BLaER1 (cell line): Measurements from ENCODE around the gene GPR39.

ENCODE experiments used
- H3K27ac ChIP-seq: shearing (Covaris generic); formaldehyde crosslinking; 2 replicates; pipeline ENCODE4 v1.8.1; 2022
- H3K27me3 ChIP-seq: shearing (Covaris generic); formaldehyde crosslinking; 2 replicates; pipeline ENCODE4 v1.8.1; 2022
- H3K36me3 ChIP-seq: shearing (Covaris generic); formaldehyde crosslinking; 2 replicates; pipeline ENCODE4 v1.8.1; 2022
- H3K4me1 ChIP-seq: shearing (Covaris generic); formaldehyde crosslinking; 2 replicates; pipeline ENCODE4 v1.8.1; 2022
- H3K4me2 ChIP-seq: shearing (Covaris generic); formaldehyde crosslinking; 2 replicates; pipeline ENCODE4 v1.8.1; 2022
- H3K4me3 ChIP-seq: shearing (Covaris generic); formaldehyde crosslinking; 2 replicates; pipeline ENCODE4 v1.8.1; 2022
- H3K9ac ChIP-seq: shearing (Covaris generic); formaldehyde crosslinking; 2 replicates; pipeline ENCODE4 v1.8.1; 2022
- H3K9me3 ChIP-seq: shearing (Covaris generic); formaldehyde crosslinking; 2 replicates; pipeline ENCODE4 v1.8.1; 2022
- H4K20me1 ChIP-seq: shearing (Covaris generic); formaldehyde crosslinking; 2 replicates; pipeline ENCODE4 v1.8.1; 2022
- Cebpa-rat ChIP-seq: shearing (Covaris generic); IDR thresholded peaks from 2 replicates; pipeline ENCODE4 v1.8.1; 2022

Gene GPR39

DNA sequence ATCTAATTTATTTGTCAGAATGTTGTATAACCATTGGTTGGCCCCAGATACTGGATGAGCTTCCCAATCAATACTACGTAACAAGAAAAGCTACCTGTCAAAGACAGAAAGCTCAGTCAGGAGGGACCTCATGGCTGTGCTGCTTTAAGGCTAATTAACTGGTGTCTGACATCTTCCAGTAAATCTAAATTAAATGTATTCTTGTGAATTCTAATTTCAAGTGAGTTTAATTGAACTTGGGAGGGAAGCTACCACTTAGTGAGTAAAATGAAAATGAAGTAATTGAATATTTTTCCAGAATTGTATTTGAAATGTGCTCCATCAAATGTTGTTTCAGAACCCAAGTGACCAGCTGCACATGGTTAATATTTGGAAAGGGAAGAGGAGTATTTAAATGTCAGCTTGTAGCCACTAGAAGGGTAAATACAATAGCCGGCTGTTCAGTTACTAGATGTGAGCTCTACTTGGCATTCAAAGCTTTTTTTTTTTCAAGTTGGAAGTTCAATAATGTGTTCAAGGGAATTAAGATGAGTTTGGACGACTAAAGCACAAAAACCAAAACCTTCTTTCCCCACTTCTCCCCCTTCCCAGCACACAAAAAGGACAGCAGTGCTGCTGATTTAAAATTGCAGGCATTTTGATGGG is 62.0 kb downstream of the GPR39 start:
- Histone ChIP-seq H3K9me3 (no peaks in the 10 kb centered on the region), H3K4me2 (no peak overlapping the region), H3K4me1 (no peaks in the 10 kb centered on the region), H3K4me3 (no peak overlapping the region), H3K9ac (no peak overlapping the region), H3K27me3 (no peaks in the 10 kb centered on the region), H4K20me1 (no peaks in the 10 kb centered on the region), H3K36me3 (no peaks in the 10 kb centered on the region), H3K27ac (no peak overlapping the region)
- no peak for TF ChIP-seq Cebpa-rat

DNA sequence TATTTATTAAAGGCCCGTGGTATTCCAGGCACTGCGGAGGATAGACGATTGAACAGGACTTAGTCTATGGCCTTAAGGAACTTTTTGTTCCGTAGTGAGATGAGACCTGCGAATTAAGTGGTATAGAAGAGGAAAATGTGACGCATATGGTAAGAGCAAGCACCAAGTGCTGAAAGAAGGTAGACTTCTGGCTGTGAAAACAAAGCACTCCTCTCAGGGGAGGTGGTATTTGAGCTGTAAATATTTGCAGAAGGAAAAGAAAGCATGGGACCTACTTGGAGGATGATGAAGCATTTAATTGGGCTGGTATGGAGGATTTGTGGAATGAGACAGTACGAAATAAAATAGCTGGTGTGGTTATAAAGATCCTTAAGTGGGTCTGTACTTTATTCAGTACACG is 62.5 kb downstream of the GPR39 start:
- H3K4me1 ChIP-seq = no peaks in the 10 kb centered on the region
- H3K4me3 ChIP-seq = no peak overlapping the region
- H3K9ac ChIP-seq = no peak overlapping the region
- H4K20me1 ChIP-seq = no peaks in the 10 kb centered on the region
- no peak overlapping the region for H3K4me2 ChIP-seq
- H3K27ac ChIP-seq = no peak overlapping the region
- H3K27me3 ChIP-seq = no peaks in the 10 kb centered on the region
- H3K9me3 ChIP-seq = no peaks in the 10 kb centered on the region
- H3K36me3 ChIP-seq = no peaks in the 10 kb centered on the region
- no peak for TF ChIP-seq Cebpa-rat

DNA sequence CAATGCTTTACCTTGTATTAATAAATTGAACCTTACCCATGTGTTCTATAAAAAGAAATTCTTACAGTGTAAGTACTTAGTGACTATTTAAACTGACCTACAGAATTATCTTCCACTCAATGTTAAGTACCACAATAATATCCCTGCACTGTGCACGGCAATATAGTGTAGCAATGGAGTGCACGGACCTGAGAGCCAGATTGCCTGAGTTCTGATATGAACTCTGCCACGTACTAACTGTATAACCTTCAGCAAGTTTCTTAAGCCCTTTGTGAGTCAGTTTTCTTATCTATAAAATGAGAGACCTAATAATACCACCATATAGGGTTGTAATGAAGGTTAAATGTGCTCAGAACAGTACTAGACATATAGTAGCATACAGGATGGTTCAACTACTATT is 66.2 kb downstream of the GPR39 start:
- no peaks in the 10 kb centered on the region for H3K4me1 ChIP-seq
- no peaks in the 10 kb centered on the region for H3K9me3 ChIP-seq
- H3K27me3 ChIP-seq = no peaks in the 10 kb centered on the region
- H3K4me3 ChIP-seq = no peak overlapping the region
- TF ChIP-seq Cebpa-rat = no peak
- no peaks in the 10 kb centered on the region for H3K36me3 ChIP-seq
- H4K20me1 ChIP-seq = no peaks in the 10 kb centered on the region
- no peak overlapping the region for H3K4me2 ChIP-seq
- no peak overlapping the region for H3K9ac ChIP-seq
- H3K27ac ChIP-seq = no peak overlapping the region

DNA sequence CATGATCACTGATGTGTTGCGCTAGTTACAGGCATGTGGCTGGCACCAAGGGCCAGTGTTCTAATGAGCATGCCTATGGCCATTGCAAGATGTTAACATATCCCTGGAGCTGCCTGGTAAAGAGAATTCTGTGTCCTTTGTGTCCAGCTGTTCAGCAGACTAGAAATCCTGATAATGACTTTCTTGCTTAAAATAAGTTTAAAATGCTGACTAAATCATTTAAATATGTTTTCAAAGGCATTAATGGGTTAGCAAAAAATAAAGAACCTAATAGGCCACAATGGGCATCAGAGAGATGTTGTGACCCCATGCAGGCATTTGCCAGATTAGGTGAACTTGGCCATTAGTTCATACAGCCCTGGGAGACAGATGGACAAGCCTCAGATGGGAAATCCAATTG is 67.5 kb downstream of the GPR39 start:
- H3K27ac ChIP-seq = no peak overlapping the region
- no peak overlapping the region for H3K9ac ChIP-seq
- H3K4me1 ChIP-seq = no peaks in the 10 kb centered on the region
- H3K9me3 ChIP-seq = no peaks in the 10 kb centered on the region
- TF ChIP-seq Cebpa-rat = no peak
- H3K36me3 ChIP-seq = no peaks in the 10 kb centered on the region
- H3K4me3 ChIP-seq = no peak overlapping the region
- no peak overlapping the region for H3K4me2 ChIP-seq
- no peaks in the 10 kb centered on the region for H4K20me1 ChIP-seq
- no peaks in the 10 kb centered on the region for H3K27me3 ChIP-seq

DNA sequence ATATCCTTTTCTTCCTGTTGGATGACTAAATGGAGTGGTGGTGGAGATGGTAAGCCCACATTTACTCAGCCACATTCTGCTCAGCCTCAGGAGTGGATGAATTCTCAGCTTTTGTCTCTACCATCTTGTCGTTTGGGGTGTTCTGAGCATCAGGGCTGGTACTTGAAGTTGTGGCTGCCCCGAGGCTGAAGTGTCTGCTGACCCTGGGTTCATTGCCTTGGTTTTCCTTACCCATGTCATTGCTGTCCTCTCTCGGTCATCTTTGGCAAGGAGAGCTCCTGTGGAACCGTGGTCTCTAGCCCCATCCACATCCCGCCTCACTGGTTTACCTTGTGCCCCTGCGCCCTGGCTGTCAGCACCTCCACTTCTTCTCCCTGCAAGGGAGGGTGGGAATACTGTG is 71.9 kb downstream of the GPR39 start:
- no peak for TF ChIP-seq Cebpa-rat
- Histone ChIP-seq H3K9ac (no peak overlapping the region), H3K4me2 (no peak overlapping the region), H4K20me1 (no peaks in the 10 kb centered on the region), H3K27ac (no peak overlapping the region), H3K4me1 (no peaks in the 10 kb centered on the region), H3K9me3 (no peaks in the 10 kb centered on the region), H3K36me3 (no peaks in the 10 kb centered on the region), H3K4me3 (no peak overlapping the region), H3K27me3 (no peaks in the 10 kb centered on the region)

DNA sequence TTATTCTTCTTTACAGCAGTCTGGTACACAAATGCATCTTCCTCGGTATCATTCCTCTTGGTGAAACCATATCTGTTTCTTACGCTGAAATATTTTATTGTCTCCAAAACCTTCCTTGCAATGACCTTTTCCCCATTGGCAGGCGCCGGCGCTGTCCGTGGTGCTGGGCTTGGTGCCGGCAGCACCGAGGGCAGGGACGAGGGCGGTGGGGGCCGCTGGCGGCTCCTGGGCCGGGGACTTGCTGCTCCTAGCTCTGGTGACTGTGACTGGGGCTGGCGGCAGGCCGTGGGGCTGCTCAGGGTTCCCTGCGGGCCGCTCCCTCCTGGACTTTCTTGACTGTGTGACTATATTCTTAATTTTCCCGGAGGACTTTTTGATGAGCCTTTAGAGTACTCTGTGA is 72.5 kb downstream of the GPR39 start:
- no peaks in the 10 kb centered on the region for H3K4me1 ChIP-seq
- no peak overlapping the region for H3K4me2 ChIP-seq
- H4K20me1 ChIP-seq = no peaks in the 10 kb centered on the region
- no peaks in the 10 kb centered on the region for H3K27me3 ChIP-seq
- no peak for TF ChIP-seq Cebpa-rat
- H3K36me3 ChIP-seq = no peaks in the 10 kb centered on the region
- H3K9ac ChIP-seq = no peak overlapping the region
- H3K9me3 ChIP-seq = no peaks in the 10 kb centered on the region
- no peak overlapping the region for H3K4me3 ChIP-seq
- H3K27ac ChIP-seq = no peak overlapping the region

DNA sequence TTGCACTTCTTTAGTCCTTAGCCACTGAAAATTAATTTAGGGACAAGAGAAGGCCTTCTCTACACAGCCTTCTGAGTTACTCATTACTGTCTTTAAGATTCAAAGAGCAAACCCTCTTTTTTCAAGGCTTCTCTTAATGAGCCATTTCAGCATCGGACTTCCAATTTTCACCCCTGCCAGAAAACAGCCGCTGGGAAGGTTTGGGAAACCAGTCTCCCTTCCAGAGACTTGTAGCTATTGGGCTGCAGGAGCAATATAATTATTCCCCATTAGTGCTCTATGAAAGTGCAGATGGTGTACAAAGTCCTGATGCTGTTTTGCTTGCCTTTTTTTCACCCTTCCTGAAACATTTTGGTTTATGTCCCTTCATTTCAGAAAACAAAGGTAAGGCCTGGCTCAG is 79.3 kb downstream of the GPR39 start:
- Histone ChIP-seq H4K20me1 (no peaks in the 10 kb centered on the region), H3K9me3 (no peaks in the 10 kb centered on the region), H3K27ac (no peak overlapping the region), H3K4me2 (no peak overlapping the region), H3K36me3 (no peaks in the 10 kb centered on the region), H3K27me3 (no peaks in the 10 kb centered on the region), H3K4me1 (no peaks in the 10 kb centered on the region), H3K4me3 (no peak overlapping the region), H3K9ac (no peak overlapping the region)
- TF ChIP-seq Cebpa-rat = no peak

DNA sequence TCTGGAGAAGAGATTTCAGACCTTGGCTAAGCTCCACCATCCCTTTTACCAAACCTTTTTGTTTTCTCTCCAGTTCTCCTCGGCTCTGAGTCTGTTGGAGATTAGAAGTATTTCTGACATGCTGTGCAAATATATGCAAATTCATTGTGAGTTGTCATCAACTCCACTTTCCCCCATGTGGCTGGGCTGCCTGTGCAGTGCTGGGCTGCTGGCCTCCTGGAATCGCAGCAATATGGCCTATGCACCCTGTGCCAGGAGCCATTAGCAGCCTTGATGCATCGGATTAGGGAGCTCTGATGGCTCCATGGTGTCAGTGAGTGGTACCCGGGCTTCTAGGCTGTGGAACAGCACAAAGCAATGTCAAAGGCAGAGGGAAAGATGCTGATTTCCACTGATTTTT is 80.0 kb downstream of the GPR39 start:
- H3K36me3 ChIP-seq = no peaks in the 10 kb centered on the region
- no peak overlapping the region for H3K4me2 ChIP-seq
- H3K4me1 ChIP-seq = no peaks in the 10 kb centered on the region
- no peaks in the 10 kb centered on the region for H4K20me1 ChIP-seq
- no peak overlapping the region for H3K27ac ChIP-seq
- no peak overlapping the region for H3K9ac ChIP-seq
- no peaks in the 10 kb centered on the region for H3K27me3 ChIP-seq
- no peak overlapping the region for H3K4me3 ChIP-seq
- no peaks in the 10 kb centered on the region for H3K9me3 ChIP-seq
- no peak for TF ChIP-seq Cebpa-rat

DNA sequence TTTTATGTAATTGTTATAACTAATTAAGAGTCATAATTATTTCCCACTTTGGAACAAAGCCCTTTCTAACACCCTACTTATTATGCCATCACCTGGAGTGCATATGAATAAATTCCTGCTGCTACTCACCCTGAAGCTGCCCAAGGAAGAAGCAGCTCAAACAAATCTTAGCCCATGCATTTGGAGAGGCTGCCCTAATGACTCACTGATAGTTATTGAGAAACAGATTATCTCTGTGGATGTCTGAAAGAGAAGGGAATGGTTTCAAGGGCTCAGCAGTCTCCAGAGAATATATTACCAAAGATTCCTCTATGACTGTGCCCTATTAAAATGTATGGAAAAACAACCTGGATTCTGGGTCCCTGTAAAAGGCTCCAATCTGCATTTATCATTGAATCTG is 81.0 kb downstream of the GPR39 start:
- no peaks in the 10 kb centered on the region for H4K20me1 ChIP-seq
- no peaks in the 10 kb centered on the region for H3K4me1 ChIP-seq
- no peaks in the 10 kb centered on the region for H3K36me3 ChIP-seq
- H3K9me3 ChIP-seq = peaks cover 6% of the 10 kb centered on the region; the same call in 1 of the 2 replicates
- H3K4me3 ChIP-seq = no peak overlapping the region
- no peak overlapping the region for H3K9ac ChIP-seq
- H3K4me2 ChIP-seq = no peak overlapping the region
- H3K27ac ChIP-seq = no peak overlapping the region
- H3K27me3 ChIP-seq = no peaks in the 10 kb centered on the region
- TF ChIP-seq Cebpa-rat = no peak

DNA sequence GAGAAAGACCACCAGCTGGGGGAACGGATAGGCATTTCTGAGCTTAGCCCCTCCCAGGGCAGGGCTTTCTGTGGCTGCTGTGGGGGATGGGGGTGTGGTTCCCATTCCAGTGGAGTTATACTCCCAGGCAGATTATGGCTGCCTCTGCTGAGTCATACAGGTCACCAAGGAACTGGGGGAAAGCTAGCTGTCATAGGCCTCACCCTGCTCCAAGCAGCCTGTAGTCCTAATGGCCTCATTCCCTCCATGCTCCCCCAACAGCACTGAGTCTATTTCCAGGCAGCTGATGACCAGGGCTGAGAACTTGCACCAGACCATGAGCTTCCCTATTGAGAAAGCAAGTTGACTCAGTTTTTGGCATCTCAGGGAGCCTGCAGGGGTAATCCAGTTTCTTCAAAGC is 87.1 kb downstream of the GPR39 start:
- Histone ChIP-seq H3K36me3 (no peaks in the 10 kb centered on the region), H3K4me1 (no peaks in the 10 kb centered on the region), H3K4me2 (no peak overlapping the region), H3K27me3 (no peaks in the 10 kb centered on the region), H4K20me1 (no peaks in the 10 kb centered on the region), H3K27ac (no peak overlapping the region), H3K4me3 (no peak overlapping the region), H3K9me3 (peaks cover 28% of the 10 kb centered on the region), H3K9ac (no peak overlapping the region)
- no peak for TF ChIP-seq Cebpa-rat

DNA sequence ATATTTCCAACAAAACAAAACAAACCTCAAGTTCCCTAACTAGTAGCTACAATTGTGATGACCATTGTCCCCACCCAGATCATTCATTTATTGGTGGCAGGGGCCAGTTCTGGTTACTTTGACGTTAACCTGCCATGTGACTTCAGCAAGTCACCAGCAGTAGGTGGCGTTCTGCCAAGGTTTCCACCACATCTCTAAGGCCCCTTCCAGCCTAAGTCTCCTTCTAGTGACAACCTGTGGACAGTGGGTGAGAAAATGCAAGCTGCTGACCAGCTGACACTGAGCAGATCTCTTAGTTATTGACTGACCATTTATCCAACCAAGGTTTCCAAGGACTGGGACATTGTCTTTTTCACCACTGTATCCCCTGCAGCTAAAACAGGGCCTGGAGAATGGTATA is 98.4 kb downstream of the GPR39 start:
- Histone ChIP-seq H3K36me3 (no peaks in the 10 kb centered on the region), H3K9ac (no peak overlapping the region), H3K4me3 (no peak overlapping the region), H3K9me3 (no peaks in the 10 kb centered on the region), H3K27me3 (no peaks in the 10 kb centered on the region), H4K20me1 (no peaks in the 10 kb centered on the region), H3K4me1 (no peaks in the 10 kb centered on the region), H3K4me2 (no peak overlapping the region), H3K27ac (no peak overlapping the region)
- TF ChIP-seq Cebpa-rat = no peak
